ENCODE results near the gene IL17B.

Gene IL17B

DNA sequence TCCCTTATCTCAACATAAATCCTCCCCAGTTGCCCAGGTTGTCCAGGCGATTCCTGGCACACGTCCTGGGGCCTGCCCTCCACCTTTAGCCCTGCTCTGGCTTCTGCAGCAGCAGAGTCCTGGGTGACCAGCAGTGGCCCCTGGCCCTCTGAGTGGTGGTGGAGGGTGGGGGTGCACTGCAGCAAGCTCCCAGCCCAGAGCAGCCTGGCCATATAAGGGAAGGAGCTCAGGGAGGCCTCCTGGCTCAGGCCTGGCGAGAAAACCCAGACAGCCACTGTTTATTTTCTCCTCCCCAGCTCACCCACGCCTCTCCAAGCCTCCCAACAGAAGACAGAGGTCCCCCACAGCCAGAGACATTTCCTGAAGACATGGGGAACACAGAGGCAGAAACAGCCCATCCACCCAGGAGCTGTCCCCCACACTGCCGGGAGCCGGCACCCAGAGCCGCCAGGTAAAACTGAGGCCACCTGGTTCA is 44.7 kb upstream of the IL17B start:
- TF ChIP-seq, protein P1, sequence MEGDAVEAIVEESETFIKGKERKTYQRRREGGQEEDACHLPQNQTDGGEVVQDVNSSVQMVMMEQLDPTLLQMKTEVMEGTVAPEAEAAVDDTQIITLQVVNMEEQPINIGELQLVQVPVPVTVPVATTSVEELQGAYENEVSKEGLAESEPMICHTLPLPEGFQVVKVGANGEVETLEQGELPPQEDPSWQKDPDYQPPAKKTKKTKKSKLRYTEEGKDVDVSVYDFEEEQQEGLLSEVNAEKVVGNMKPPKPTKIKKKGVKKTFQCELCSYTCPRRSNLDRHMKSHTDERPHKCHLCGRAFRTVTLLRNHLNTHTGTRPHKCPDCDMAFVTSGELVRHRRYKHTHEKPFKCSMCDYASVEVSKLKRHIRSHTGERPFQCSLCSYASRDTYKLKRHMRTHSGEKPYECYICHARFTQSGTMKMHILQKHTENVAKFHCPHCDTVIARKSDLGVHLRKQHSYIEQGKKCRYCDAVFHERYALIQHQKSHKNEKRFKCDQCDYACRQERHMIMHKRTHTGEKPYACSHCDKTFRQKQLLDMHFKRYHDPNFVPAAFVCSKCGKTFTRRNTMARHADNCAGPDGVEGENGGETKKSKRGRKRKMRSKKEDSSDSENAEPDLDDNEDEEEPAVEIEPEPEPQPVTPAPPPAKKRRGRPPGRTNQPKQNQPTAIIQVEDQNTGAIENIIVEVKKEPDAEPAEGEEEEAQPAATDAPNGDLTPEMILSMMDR (IDR thresholded peaks at IDR 0.05; ENCODE audit: low read depth, low read length, missing control alignments), result no peak
- in situ Hi-C loops (cut with HindIII; ENCODE audit: low sequenced_read_pairs), result no loop called here
- DNase-seq (ENCODE audit: low read depth), result no peak
- H3K4me3 ChIP-seq (ENCODE audit: low read depth, low read length), result no peak overlapping the region

DNA sequence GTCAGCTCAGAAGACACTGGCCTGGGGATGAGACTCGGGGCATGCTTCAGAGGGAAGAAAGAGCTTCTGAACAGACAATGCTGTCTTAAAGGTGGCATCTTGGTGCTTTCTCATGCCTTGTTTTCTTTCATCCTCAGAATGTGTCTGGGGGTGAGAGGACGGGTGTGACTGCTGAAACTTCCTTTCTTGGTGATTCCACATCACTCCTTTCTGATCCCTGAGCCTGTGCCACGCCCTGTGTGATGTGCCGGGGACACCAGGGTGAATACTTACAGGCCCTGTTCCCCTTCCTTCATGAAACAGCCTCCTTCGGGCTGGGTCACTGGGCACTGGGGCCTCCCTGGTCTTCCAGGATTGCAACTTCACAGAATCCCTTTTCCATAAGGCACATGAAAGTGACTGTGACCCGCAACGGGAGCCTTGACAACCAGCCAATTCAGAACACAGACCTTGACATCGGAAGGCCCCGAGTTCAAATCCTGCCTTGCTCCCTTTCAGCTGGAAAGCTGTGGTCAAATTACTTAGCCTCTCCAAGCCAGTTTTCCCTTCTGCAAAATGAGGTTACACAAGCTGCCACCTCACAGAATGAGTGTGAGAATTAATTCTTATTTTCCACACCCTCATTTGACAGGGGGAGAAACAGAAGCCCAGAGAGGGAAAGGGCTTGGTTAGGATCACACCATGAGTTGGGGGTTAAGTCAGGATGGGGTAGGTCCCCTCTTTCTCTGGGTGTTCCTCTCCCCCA is 44.1 kb upstream of the IL17B start:
- in situ Hi-C loops (cut with HindIII; ENCODE audit: low sequenced_read_pairs), result no loop called here
- TF ChIP-seq, protein P1 (IDR thresholded peaks at IDR 0.05; ENCODE audit: low read depth, low read length, missing control alignments), result no peak
- no peak overlapping the region for H3K4me3 ChIP-seq (ENCODE audit: low read depth, low read length)
- DNase-seq (ENCODE audit: low read depth), result no peak

DNA sequence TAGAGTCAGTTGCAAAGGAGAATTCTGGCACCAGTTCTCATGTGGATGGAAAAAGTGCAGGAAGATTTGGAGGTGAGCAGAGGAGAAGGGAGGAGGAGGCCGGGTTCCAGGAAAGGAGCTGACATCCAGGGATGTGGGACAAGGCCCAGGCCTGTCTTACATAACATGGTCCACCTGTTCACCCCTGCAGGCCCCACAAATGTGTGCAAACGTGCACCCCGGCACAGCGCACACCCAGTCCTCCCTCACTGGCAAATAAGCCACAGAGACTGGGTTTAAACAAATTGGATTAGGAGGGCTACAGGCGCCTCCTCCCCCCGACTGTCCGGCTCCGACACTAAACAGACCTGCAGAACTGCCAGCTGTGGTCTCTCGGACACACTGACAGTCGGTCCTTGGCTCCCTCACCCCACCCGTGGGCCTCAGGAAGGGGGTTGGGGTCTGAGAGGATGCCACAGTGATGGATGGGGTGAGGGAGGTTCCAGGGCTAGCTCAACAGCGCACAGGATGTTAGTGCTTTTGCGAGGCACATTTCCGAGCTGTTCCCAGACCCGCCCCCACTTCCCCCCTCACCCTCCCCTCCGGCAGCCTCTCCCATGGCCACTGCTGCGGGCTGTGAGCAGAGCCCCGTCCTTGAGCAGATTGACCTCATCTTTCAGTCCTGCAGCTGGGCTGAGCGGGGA is 43.4 kb upstream of the IL17B start:
- no peak overlapping the region for H3K4me3 ChIP-seq (ENCODE audit: low read depth, low read length)
- in situ Hi-C loops (cut with HindIII; ENCODE audit: low sequenced_read_pairs), result no loop called here
- TF ChIP-seq, protein P1 (IDR thresholded peaks at IDR 0.05; ENCODE audit: low read depth, low read length, missing control alignments), result no peak
- DNase-seq (ENCODE audit: low read depth), result no peak

- no peak overlapping the region for H3K4me3 ChIP-seq (ENCODE audit: low read depth, low read length)
- TF ChIP-seq, protein P1 (IDR thresholded peaks at IDR 0.05; ENCODE audit: low read depth, low read length, missing control alignments), result no peak
- no peak for DNase-seq (ENCODE audit: low read depth)
- in situ Hi-C loops (cut with HindIII; ENCODE audit: low sequenced_read_pairs), result no loop called here
These were observed 42.7 kb upstream of the IL17B start for GRCh38 chr5:149421834-149422233.

DNA sequence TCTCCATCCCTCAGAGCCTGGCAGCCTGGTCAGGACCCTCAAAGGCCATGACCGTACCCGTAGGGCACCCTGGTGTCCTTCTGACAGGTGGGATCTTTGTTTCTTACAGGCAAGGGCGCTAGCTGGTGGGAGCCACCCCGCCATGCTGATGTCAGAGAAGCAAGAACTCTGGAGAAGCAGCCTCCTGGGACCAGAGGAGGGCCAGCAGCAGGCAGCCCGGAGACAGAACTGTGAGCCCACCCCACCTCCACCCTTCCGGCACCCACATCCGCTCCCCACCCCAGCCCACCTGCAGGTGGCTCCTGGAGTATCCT is 42.2 kb upstream of the IL17B start:
- no peak overlapping the region for H3K4me3 ChIP-seq (ENCODE audit: low read depth, low read length)
- TF ChIP-seq, protein P1 (IDR thresholded peaks at IDR 0.05; ENCODE audit: low read depth, low read length, missing control alignments), result no peak
- in situ Hi-C loops (cut with HindIII; ENCODE audit: low sequenced_read_pairs), result no loop called here
- no peak for DNase-seq (ENCODE audit: low read depth)

GRCh38 chr5:149420545-149421371 is 41.7 kb upstream of the IL17B start:
- in situ Hi-C loops (cut with HindIII; ENCODE audit: low sequenced_read_pairs), result no loop called here
- TF ChIP-seq, protein P1 (IDR thresholded peaks at IDR 0.05; ENCODE audit: low read depth, low read length, missing control alignments), result no peak
- no peak for DNase-seq (ENCODE audit: low read depth)
- H3K4me3 ChIP-seq (ENCODE audit: low read depth, low read length), result no peak overlapping the region
